Fibroblast of mammary gland (primary cell): ENCODE data around the gene HINFP.
"Not testable (repeated sequence)": the region's sequence is repeated elsewhere in the genome, so short reads cannot be mapped to it uniquely, and the experiment has no call there.

Source experiments
- DNase-seq: peaks from one replicate; pipeline ENCODE4 v3.0.0-alpha.2; 2010; ENCODE audit warnings: low read depth
- H3K4me3 ChIP-seq: 2 replicates; pipeline ENCODE4 v1.5.1; 2011; ENCODE audit warnings: low read depth, mild to moderate bottlenecking, low read length, moderate library complexity; ENCODE audit not compliant: control insufficient read depth
- CTCF ChIP-seq: conservative IDR thresholded peaks from 2 replicates; pipeline ENCODE4 v1.5.1; 2011; ENCODE audit warnings: low read depth, low read length, inconsistent platforms; ENCODE audit not compliant: control insufficient read depth, insufficient read depth

Gene HINFP

GRCh38 chr11:119181677-119182412, 60.5 kb downstream of the HINFP start:
- DNase-seq, result no peak
- H3K4me3 ChIP-seq, result no peak overlapping the region
- no peak for TF ChIP-seq CTCF

DNA sequence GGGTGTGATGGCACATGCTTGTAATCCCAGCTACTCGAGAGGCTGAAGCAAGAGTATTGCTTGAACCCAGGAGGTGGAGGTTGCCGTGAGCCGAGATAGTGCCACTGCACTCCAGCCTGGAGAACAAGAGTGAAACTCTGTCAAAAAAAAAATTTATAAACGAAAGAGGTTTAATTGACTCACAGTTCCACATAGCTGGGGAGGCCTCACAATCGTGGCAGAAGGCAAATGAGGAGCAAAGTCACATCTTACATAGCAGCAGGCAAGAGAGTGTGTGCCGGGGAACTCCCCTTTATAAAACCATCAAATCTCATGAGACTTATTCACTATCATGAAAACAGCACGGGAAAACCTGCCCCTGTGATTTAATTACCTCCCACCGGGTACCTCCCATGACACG, 63.0 kb downstream of the HINFP start:
- H3K4me3 ChIP-seq, DNase-seq: not testable (repeated sequence)
